ENCODE measurements around the gene FRMD4B.
A peak's percentile ranks its signal among the peaks of the same experiment; 100 is the strongest.

FRMD4B gene

GRCh38 chr3:69321301-69322157 lies 64.4 kb downstream of the FRMD4B start:
- no peak for DNase-seq

- DNase-seq: no peak
Measured at GRCh38 chr3:69320871-69321271, 65.0 kb downstream of the FRMD4B start.

- no peak for DNase-seq
Measured at GRCh38 chr3:69319652-69320051, 66.2 kb downstream of the FRMD4B start.

- no peak for DNase-seq
Measured at GRCh38 chr3:69318410-69318809, 67.5 kb downstream of the FRMD4B start.

GRCh38 chr3:69313251-69313650 lies 72.6 kb downstream of the FRMD4B start:
- DNase-seq: no peak

GRCh38 chr3:69309814-69310213 lies 76.1 kb downstream of the FRMD4B start:
- DNase-seq: no peak

GRCh38 chr3:69306239-69307185 lies 79.4 kb downstream of the FRMD4B start:
- peak; percentile 68 for DNase-seq

- DNase-seq: no peak
Measured at GRCh38 chr3:69305011-69305410, 80.9 kb downstream of the FRMD4B start.

- DNase-seq: no peak
Measured at GRCh38 chr3:69304396-69304795, 81.5 kb downstream of the FRMD4B start.

- no peak for DNase-seq
Measured at GRCh38 chr3:69300296-69300695, 85.6 kb downstream of the FRMD4B start.

- DNase-seq: no peak
Measured at GRCh38 chr3:69299344-69299743, 86.5 kb downstream of the FRMD4B start.

- no peak for DNase-seq
Measured at GRCh38 chr3:69297501-69297900, 88.4 kb downstream of the FRMD4B start.

GRCh38 chr3:69296995-69297394 lies 88.9 kb downstream of the FRMD4B start:
- DNase-seq: no peak

- DNase-seq: no peak
Measured at GRCh38 chr3:69294014-69294766, 91.7 kb downstream of the FRMD4B start.

- DNase-seq: no peak
Measured at GRCh38 chr3:69292959-69293574, 92.8 kb downstream of the FRMD4B start.

- no peak for DNase-seq
Measured at GRCh38 chr3:69292185-69292584, 93.7 kb downstream of the FRMD4B start.

- DNase-seq: no peak
Measured at GRCh38 chr3:69290430-69290829, 95.5 kb downstream of the FRMD4B start.

GRCh38 chr3:69290006-69290405 lies 95.9 kb downstream of the FRMD4B start:
- DNase-seq: no peak

- no peak for DNase-seq
Measured at GRCh38 chr3:69288161-69288895, 97.6 kb downstream of the FRMD4B start.

- no peak for DNase-seq
Measured at GRCh38 chr3:69283913-69284611, 101.8 kb downstream of the FRMD4B start.

- DNase-seq: no peak
Measured at GRCh38 chr3:69283496-69283895, 102.4 kb downstream of the FRMD4B start.
